GM12875 (cell line): ENCODE results near the gene SORCS2.

Experiments
- H3K4me3 ChIP-seq: one replicate; pipeline ENCODE4 v1.5.1; 2011; ENCODE audit warnings: low read depth, low read length, control low read depth
- TF ChIP-seq, protein P1 (sequence below): IDR thresholded peaks from 2 replicates; pipeline ENCODE4 v1.5.1; 2011; ENCODE audit warnings: low read depth, mild to moderate bottlenecking, control low read depth, inconsistent platforms, low read length, moderate library complexity, borderline replicate concordance; ENCODE audit not compliant: insufficient read depth

SORCS2 gene

GRCh38 chr4:7457201-7458065, 265.1 kb downstream of the SORCS2 start:
- no peak overlapping the region for H3K4me3 ChIP-seq
- TF ChIP-seq, protein P1, sequence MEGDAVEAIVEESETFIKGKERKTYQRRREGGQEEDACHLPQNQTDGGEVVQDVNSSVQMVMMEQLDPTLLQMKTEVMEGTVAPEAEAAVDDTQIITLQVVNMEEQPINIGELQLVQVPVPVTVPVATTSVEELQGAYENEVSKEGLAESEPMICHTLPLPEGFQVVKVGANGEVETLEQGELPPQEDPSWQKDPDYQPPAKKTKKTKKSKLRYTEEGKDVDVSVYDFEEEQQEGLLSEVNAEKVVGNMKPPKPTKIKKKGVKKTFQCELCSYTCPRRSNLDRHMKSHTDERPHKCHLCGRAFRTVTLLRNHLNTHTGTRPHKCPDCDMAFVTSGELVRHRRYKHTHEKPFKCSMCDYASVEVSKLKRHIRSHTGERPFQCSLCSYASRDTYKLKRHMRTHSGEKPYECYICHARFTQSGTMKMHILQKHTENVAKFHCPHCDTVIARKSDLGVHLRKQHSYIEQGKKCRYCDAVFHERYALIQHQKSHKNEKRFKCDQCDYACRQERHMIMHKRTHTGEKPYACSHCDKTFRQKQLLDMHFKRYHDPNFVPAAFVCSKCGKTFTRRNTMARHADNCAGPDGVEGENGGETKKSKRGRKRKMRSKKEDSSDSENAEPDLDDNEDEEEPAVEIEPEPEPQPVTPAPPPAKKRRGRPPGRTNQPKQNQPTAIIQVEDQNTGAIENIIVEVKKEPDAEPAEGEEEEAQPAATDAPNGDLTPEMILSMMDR, result no peak

GRCh38 chr4:7458066-7458425, 265.7 kb downstream of the SORCS2 start:
- TF ChIP-seq, protein P1, result no peak
- no peak overlapping the region for H3K4me3 ChIP-seq

DNA sequence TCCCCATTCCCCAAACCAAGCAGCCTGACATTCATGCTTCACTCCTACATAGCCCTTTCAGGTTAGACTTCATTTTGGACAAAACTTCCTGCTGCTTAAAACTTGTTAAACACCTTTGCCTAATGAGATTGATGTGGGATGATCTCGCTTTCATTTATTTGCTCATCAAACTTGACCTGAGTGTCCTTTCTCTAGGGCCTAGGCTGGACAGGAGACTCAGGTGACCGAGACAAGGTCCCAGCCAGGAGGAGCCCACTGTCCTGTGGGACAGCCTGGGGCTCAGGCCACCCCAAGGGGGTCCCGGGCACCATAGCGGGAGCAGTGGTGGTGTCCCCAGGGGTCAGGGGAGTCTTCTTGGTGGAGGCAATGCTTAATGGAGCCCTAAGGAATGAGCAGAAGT, 266.1 kb downstream of the SORCS2 start:
- no peak overlapping the region for H3K4me3 ChIP-seq
- TF ChIP-seq, protein P1, result no peak

- H3K4me3 ChIP-seq, result no peak overlapping the region
- TF ChIP-seq, protein P1, result no peak
These were observed 267.1 kb downstream of the SORCS2 start for GRCh38 chr4:7459471-7459870.

DNA sequence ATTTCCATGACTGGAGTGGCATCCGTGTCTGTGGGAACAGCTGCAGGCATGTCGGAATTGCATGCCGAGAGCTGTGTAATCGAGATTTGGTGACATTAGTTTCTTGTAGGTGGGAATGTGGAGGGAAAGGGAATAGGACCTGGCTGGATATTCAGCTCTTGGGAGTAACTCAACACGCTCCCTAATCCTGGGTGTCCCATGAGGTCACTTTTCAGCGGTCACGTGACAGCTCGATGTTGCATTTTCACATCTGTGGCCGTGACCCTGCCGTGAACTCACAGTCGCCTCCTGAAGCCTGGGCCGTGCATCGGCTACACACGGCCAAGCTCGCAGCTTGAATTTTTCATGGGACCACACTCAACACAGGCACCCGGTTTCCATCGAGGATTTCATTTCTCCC, 268.2 kb downstream of the SORCS2 start:
- H3K4me3 ChIP-seq, result no peak overlapping the region
- TF ChIP-seq, protein P1, result no peak

GRCh38 chr4:7461230-7461629, 268.9 kb downstream of the SORCS2 start:
- TF ChIP-seq, protein P1, result no peak

GRCh38 chr4:7462509-7462971, 270.2 kb downstream of the SORCS2 start:
- TF ChIP-seq, protein P1, result no peak
- H3K4me3 ChIP-seq, result no peak overlapping the region

More at GRCh38 chr4:7461230-7461629, 268.9 kb downstream of the SORCS2 start:
- H3K4me3 ChIP-seq, result no peak overlapping the region
